PC-9 (cell line): Measurements from ENCODE around the gene DDX23.

ENCODE experiments used
- CTCF ChIP-seq: fragments of 200-600 bp; sonication (generic); conservative IDR thresholded peaks from 2 replicates; pipeline ENCODE4 v1.6.1; 2017; ENCODE audit warnings: mixed run types, antibody characterized with exemption, mild to moderate bottlenecking, moderate library complexity
- EZH2 ChIP-seq: fragments of 200-600 bp; sonication (generic); IDR thresholded peaks from 2 replicates; pipeline ENCODE4 v1.8.0; 2017; ENCODE audit warnings: antibody characterized with exemption, low read depth

GRCh38 chr12:48788524-48788853, 63.5 kb downstream of the DDX23 start:
- TF ChIP-seq CTCF (no peak), EZH2 (no peak)
